ENCODE measurements around the gene MYO1E.

MYO1E gene

GRCh38 chr15:59329570-59330350, 42.9 kb downstream of the MYO1E start:
- no peak for DNase-seq (ENCODE audit: low spot score)

GRCh38 chr15:59329091-59329490, 43.6 kb downstream of the MYO1E start:
- DNase-seq (ENCODE audit: low spot score): no peak
- no peak for TF ChIP-seq CTCF (IDR thresholded peaks at IDR 0.05; ENCODE audit: extremely low read depth, missing control alignments)

More at GRCh38 chr15:59329570-59330350, 42.9 kb downstream of the MYO1E start:
- no peak for TF ChIP-seq CTCF (IDR thresholded peaks at IDR 0.05; ENCODE audit: extremely low read depth, missing control alignments)

- DNase-seq (ENCODE audit: low spot score): no peak
- TF ChIP-seq CTCF (IDR thresholded peaks at IDR 0.05; ENCODE audit: extremely low read depth, missing control alignments): no peak
These were observed 44.7 kb downstream of the MYO1E start for GRCh38 chr15:59327942-59328341.

GRCh38 chr15:59326856-59327255, 45.8 kb downstream of the MYO1E start:
- no peak for TF ChIP-seq CTCF (IDR thresholded peaks at IDR 0.05; ENCODE audit: extremely low read depth, missing control alignments)
- DNase-seq (ENCODE audit: low spot score): no peak

- no peak for TF ChIP-seq CTCF (IDR thresholded peaks at IDR 0.05; ENCODE audit: extremely low read depth, missing control alignments)
- DNase-seq (ENCODE audit: low spot score): no peak
These were observed 50.5 kb downstream of the MYO1E start for GRCh38 chr15:59322056-59322759.

- DNase-seq (ENCODE audit: low spot score): no peak
- TF ChIP-seq CTCF (IDR thresholded peaks at IDR 0.05; ENCODE audit: extremely low read depth, missing control alignments): no peak
These were observed 51.5 kb downstream of the MYO1E start for GRCh38 chr15:59321000-59321689.

GRCh38 chr15:59317211-59317610, 55.5 kb downstream of the MYO1E start:
- no peak for DNase-seq (ENCODE audit: low spot score)
- no peak for TF ChIP-seq CTCF (IDR thresholded peaks at IDR 0.05; ENCODE audit: extremely low read depth, missing control alignments)
